Astrocyte of the spinal cord (primary cell): ENCODE data around the gene CHCHD3.

Experiments used
- DNase-seq: peaks from one replicate; pipeline ENCODE4 v3.0.0; 2011; ENCODE audit warnings: low read depth, low spot score
- H3K4me3 ChIP-seq: 2 replicates; pipeline ENCODE4 v1.5.1; 2011; ENCODE audit warnings: low read depth, mild to moderate bottlenecking, low read length, moderate library complexity
- in situ Hi-C: cut with HindIII; loops from 2 replicates; pipeline ENCODE4 v1.10.0; 2017; ENCODE audit warnings: low sequenced_read_pairs
- TF ChIP-seq, protein P1 (sequence below): IDR thresholded peaks from 2 replicates; pipeline ENCODE4 v1.5.1; 2012; ENCODE audit warnings: low read depth, mild to moderate bottlenecking, low read length, inconsistent platforms

The CHCHD3 gene

DNA sequence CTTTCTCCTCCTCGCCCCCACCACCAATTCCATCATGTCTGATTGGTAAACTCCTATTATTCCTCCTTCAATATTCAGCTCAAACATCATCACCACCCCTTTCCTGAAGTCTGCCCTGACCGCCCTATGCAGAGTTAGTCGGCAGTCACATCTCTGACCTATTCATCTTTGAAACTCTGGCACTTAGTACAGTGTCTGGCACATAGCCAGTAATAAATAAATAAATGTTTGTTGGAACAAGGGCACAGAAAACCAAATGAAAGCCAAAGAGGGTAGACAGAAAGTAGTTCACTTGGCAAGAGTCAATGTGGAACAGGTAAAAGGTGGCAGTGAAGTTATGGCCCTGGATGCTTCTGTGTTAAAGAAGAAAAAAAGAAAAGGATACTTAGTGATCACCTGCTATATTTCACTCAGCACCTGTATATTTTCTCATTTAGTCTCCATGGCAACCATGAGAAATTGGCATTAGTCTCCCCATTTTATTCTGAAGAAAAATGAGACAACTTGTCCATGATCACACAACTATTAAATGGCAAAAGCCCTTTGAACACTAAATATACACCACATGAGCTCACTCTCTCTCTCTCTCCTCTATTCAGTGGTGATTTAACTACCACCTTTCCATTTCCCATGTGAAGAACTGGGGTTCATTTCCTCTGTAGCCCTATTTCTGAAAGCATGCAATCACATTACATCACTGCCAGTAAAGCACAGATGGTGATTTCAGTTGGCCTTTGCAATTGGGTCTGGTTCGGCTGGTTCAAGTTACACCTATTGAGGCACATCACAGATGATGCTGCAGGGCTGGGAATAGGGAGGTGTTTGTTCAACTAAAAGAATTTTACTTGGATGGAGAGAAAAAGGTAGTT is 25.3 kb downstream of the CHCHD3 start:
- no peak for DNase-seq
- TF ChIP-seq, protein P1, sequence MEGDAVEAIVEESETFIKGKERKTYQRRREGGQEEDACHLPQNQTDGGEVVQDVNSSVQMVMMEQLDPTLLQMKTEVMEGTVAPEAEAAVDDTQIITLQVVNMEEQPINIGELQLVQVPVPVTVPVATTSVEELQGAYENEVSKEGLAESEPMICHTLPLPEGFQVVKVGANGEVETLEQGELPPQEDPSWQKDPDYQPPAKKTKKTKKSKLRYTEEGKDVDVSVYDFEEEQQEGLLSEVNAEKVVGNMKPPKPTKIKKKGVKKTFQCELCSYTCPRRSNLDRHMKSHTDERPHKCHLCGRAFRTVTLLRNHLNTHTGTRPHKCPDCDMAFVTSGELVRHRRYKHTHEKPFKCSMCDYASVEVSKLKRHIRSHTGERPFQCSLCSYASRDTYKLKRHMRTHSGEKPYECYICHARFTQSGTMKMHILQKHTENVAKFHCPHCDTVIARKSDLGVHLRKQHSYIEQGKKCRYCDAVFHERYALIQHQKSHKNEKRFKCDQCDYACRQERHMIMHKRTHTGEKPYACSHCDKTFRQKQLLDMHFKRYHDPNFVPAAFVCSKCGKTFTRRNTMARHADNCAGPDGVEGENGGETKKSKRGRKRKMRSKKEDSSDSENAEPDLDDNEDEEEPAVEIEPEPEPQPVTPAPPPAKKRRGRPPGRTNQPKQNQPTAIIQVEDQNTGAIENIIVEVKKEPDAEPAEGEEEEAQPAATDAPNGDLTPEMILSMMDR, result no peak
- in situ Hi-C loops, result no loop called here
- H3K4me3 ChIP-seq, result no peak overlapping the region

DNA sequence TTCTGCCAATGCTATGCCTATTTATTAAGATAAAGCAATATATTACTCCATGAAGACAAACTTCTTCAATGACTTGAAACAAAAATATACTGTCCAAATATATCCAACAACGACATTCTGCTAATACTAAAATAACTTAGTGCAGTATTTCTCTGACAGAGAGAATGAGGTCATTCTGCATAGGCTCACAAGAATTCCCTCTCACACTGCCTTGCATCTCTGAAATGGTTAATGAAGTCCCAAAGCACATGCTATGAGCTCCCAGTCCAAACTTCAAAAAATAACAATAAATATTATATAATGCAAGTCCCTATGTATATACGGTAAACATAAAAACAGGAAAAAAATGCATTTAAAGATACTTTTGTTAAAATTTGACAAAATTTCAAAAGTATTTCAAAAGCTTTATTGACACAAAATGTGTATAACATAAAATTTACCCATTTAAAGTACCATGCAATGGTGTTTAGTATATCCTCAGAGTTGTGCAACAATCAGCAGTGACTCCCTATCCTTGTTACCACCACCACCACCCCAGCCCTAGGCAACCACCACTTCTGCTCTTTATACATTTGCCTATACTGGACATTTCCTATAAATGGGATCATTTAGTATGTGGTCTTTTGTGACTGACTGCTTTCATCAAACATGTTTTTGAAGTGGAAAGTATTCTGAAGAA is 27.6 kb downstream of the CHCHD3 start:
- H3K4me3 ChIP-seq, result no peak overlapping the region
- peak; percentile 28 for DNase-seq
- TF ChIP-seq, protein P1, result no peak
- in situ Hi-C loops, result no loop called here

DNA sequence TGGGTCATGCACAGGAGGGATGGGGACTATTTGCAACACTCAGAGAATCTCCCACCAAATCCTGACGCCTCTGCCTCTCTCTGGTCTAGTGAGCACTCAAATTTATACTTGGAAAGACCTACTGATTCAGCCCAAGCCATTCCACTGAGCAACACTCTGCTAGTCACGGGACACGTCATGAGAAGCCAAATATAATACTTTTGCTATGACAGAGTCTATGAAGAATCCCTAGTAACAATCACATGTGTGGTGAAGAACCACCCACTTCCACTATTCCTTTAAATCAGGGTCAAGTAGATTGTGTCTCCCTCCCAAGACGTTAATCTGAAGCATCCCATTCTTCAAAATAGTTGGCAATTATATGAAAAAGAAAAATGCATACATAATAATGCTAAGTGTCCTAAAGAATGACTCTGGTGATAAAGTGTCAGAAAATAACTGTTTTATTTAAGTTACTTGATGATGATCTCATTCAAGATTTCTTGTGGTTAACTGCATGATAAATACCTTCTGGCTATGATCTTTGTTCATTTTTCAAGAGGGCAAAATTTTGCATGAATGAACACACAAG is 28.5 kb downstream of the CHCHD3 start:
- no peak overlapping the region for H3K4me3 ChIP-seq
- DNase-seq, result peak; percentile 94
- TF ChIP-seq, protein P1, result no peak

DNA sequence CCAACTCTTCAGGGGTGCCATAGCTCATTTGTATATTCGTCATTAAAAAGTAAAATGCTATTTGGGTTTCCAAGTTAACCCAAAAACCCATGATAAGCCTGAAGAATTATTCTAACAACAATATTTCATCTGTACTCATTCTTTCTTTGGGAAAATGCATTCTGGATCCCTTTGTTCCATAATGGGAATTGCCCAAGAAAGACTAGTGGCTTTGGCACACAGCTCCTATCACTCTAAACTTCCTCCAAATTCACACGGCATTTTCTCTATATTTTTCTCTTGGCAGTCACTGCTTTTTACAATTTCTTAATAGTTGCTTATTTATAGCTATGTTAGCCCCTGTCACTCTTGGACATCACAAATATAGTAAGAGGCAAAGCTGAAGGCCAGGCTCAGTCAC is 29.1 kb downstream of the CHCHD3 start:
- in situ Hi-C loops, result no loop called here
- H3K4me3 ChIP-seq, result no peak overlapping the region

More for the DNA sequence above, 28.5 kb downstream of the CHCHD3 start:
- in situ Hi-C loops, result no loop called here

DNA sequence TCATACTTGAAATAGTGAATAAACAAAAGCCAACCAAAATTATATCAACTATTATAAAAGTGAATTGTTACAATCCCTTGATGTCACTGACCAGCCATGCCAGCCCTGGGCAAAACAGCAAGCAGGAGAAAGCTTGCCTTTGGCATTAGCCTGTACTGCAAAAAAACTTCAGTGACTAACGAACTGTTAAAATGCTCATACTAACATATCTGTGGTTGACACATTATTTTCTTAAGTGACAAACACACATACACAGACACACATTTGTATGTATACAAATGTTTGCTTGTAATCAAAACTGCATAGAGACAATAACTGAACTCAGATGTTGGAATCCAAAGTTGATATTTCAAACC is 29.5 kb downstream of the CHCHD3 start:
- no peak for DNase-seq
- in situ Hi-C loops, result no loop called here
- H3K4me3 ChIP-seq, result no peak overlapping the region
- TF ChIP-seq, protein P1, result no peak

More for the DNA sequence above, 29.1 kb downstream of the CHCHD3 start:
- no peak for DNase-seq
- TF ChIP-seq, protein P1, result no peak

DNA sequence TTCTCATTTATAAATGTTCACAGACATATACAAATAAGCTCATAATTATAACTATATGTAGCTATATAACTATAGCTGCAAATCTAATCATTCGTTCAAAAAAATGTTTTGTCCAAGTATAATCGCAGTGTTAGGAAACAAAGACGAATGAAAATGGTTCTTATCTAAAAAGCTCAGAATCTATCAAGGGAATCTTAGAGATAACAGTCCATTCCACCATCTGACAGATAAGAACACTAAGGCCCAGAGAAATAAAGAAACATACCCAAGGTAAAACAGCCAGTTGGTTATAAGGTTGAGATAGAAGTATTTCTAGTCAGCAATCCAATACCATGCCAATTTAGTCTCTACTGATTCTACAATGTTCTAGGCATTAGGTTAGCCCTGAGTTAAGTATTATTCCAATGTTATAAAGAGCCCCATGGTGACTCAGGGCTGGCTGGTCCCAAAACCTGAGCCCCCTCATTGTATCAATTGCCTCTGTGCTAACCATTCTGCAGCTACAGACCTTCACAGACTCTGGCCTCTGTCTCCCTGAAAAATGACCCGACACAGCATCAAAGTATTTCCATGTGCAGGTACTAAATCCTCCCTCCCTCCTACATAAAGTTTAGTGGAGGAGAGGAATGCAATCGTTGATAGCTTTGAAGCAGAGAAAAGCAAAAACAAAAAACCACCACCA is 30.0 kb downstream of the CHCHD3 start:
- in situ Hi-C loops, result no loop called here
- no peak overlapping the region for H3K4me3 ChIP-seq
- no peak for DNase-seq
- TF ChIP-seq, protein P1, result no peak
